SJCRH30 (cell line): ENCODE results near the gene NACAD. TPM values are rescaled to one million over a fixed set of nuclear protein-coding genes. Genes with fewer than 3 reads are reported as not detected.

ENCODE experiments used
- total RNA-seq: library from RNA; depleted of rRNA; stranded (reverse); fragments of >200 nt; shearing (Covaris generic); gene quantifications from 2 replicates; pipeline ENCODE4 v1.2.3, GENCODE V29; 2014; rRNA removed

The NACAD gene
- total RNA-seq, 1 experiment from 2014 or later, result 4.8 TPM

Other genes with a start within 250 kb of the NACAD start
- gene H2AZ2, start 240.9 kb downstream of the NACAD start, total RNA-seq, result 454 and 459 TPM in 2 replicates
- gene PURB, start 203.4 kb downstream of the NACAD start, total RNA-seq, result 37.3 and 42.7 TPM in 2 replicates
- 0.30 and 0.33 TPM in 2 replicates for gene MYO1G, start 110.0 kb downstream of the NACAD start, total RNA-seq
- 26.2 and 28.3 TPM in 2 replicates for gene CCM2, start 88.8 kb downstream of the NACAD start, total RNA-seq
- gene TBRG4, start 22.7 kb upstream of the NACAD start, total RNA-seq, result 117 and 137 TPM in 2 replicates
- gene RAMP3, start 68.8 kb upstream of the NACAD start, total RNA-seq, result not detected in 2 replicates